ENCODE results near the gene KCNC3. TPM values are rescaled to one million over a fixed set of nuclear protein-coding genes. Genes with fewer than 3 reads are reported as not detected.

The KCNC3 gene
- total RNA-seq, 4 donors from 2014 or later, result 0.27 to 0.64 (median 0.49) TPM

DNA sequence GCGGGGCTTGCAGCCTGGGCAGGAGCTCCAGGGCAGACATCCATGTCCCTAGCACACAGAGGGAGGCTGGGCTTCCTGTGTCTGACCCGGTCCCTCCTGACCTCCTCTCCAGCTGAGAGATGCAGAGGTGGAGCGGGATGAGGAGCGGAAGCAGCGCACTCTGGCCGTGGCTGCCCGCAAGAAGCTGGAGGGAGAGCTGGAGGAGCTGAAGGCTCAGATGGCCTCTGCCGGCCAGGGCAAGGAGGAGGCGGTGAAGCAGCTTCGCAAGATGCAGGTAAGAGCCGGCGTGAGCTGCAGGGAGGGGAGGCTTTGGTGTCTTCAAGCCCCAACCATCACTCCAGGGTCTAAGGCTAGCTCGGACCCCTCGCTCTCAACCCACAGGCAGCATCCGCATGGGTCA is 38.4 kb downstream of the KCNC3 start:
- Histone ChIP-seq H3K4me3 (no peak overlapping the region), H3K4me1 (no peaks in the 10 kb centered on the region), H3K27me3 (peaks cover 13% of the 10 kb centered on the region), H3K27ac (no peak overlapping the region), H3K36me3 (peaks cover 0 to 22% (median 5%) of the 10 kb centered on the region in 4 donors), H3K9me3 (peaks cover 0 to under 1% of the 10 kb centered on the region in 2 donors)
- intact Hi-C loops (cut with DNase I; ENCODE audit: low total_unique reads) (no loop called here), in situ Hi-C loops (cut with MboI; ENCODE audit: low pct_ligation_motif_present in 1 of 4, low pct_unique_long_range_greater_than_20kb in 1 of 4, low sequenced_read_pairs in 3 of 4) (no loop called here)
- DNase-seq, result no peak
- WGBS, 2 donors (ENCODE audit: low coverage in 1 of 2), result 66 to 73% methylated on average over 5 to 15 of the region's 15 CpGs
- TF ChIP-seq, protein P1, sequence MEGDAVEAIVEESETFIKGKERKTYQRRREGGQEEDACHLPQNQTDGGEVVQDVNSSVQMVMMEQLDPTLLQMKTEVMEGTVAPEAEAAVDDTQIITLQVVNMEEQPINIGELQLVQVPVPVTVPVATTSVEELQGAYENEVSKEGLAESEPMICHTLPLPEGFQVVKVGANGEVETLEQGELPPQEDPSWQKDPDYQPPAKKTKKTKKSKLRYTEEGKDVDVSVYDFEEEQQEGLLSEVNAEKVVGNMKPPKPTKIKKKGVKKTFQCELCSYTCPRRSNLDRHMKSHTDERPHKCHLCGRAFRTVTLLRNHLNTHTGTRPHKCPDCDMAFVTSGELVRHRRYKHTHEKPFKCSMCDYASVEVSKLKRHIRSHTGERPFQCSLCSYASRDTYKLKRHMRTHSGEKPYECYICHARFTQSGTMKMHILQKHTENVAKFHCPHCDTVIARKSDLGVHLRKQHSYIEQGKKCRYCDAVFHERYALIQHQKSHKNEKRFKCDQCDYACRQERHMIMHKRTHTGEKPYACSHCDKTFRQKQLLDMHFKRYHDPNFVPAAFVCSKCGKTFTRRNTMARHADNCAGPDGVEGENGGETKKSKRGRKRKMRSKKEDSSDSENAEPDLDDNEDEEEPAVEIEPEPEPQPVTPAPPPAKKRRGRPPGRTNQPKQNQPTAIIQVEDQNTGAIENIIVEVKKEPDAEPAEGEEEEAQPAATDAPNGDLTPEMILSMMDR (IDR thresholded peaks at IDR 0.05), result no peak
- no peak for TF ChIP-seq EP300 (IDR thresholded peaks at IDR 0.05; ENCODE audit: low read depth)
- no peak for TF ChIP-seq POLR2A (IDR thresholded peaks at IDR 0.05)
- TF ChIP-seq POLR2AphosphoS5 (IDR thresholded peaks at IDR 0.05), result no peak

DNA sequence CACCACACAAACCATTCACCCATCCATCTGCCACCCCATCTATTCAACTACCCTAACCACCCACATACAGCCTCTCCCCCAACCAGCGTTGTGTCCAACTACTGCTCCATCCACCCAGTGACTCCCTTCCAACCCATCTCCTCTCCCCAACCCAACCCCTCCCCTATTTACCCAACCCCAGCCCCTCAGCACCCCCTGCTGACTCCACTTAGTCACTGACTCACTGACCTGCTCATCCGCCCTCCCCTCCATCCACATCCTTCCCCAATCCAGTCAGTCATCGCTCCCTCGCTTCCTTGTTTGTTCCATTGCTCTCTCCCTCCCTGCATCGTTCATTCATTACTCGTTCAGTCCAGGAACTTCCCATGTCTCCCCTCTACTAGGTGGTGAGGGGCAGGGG is 39.2 kb downstream of the KCNC3 start:
- no peak for DNase-seq
- Histone ChIP-seq H3K36me3 (peaks cover 0 to 29% (median 9%) of the 10 kb centered on the region in 4 donors), H3K4me1 (no peaks in the 10 kb centered on the region), H3K4me3 (no peak overlapping the region), H3K9me3 (peaks cover 0 to 8% of the 10 kb centered on the region in 2 donors), H3K27ac (no peak overlapping the region), H3K27me3 (peaks cover 13% of the 10 kb centered on the region)
- in situ Hi-C loops (cut with MboI; ENCODE audit: low pct_ligation_motif_present in 1 of 4, low pct_unique_long_range_greater_than_20kb in 1 of 4, low sequenced_read_pairs in 3 of 4) (no loop called here), intact Hi-C loops (cut with DNase I; ENCODE audit: low total_unique reads) (no loop called here)
- 40 to 74% methylated on average over 1 to 6 of the region's 6 CpGs for WGBS, 2 donors (ENCODE audit: low coverage in 1 of 2)
- TF ChIP-seq EP300 (IDR thresholded peaks at IDR 0.05; ENCODE audit: low read depth), result no peak
- TF ChIP-seq POLR2A (IDR thresholded peaks at IDR 0.05), result no peak
- no peak for TF ChIP-seq POLR2AphosphoS5 (IDR thresholded peaks at IDR 0.05)
- TF ChIP-seq, protein P1 (IDR thresholded peaks at IDR 0.05), result no peak

DNA sequence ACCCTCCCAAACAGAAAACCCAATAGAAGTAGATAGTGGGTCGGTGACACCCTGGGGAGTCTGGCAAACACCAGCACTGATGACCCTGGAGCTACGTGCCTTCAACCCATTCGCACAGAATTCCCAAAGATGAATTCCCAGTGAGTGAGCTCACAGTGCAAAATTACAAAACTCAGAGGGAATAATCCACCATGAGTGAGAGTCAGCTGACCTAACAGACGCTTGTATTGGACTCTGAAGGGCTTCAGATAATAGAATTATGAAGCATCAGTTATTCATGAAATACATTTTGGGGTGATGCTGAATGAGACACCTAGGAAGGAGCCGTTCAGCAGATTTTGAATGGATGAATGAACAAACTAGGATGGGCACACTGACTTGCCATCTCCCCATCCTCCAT is 40.2 kb downstream of the KCNC3 start:
- Histone ChIP-seq H3K9me3 (peaks cover 0 to 9% of the 10 kb centered on the region in 2 donors), H3K36me3 (peaks cover 0 to 31% (median 10%) of the 10 kb centered on the region in 4 donors), H3K4me3 (no peak overlapping the region), H3K27me3 (peaks cover 13% of the 10 kb centered on the region), H3K4me1 (no peaks in the 10 kb centered on the region), H3K27ac (no peak overlapping the region)
- WGBS, 2 donors (ENCODE audit: low coverage in 1 of 2), result 89 to 90% methylated on average over 3 to 5 of the region's 5 CpGs
- TF ChIP-seq, protein P1 (IDR thresholded peaks at IDR 0.05), result no peak
- TF ChIP-seq EP300 (IDR thresholded peaks at IDR 0.05; ENCODE audit: low read depth), result no peak
- no peak for TF ChIP-seq POLR2AphosphoS5 (IDR thresholded peaks at IDR 0.05)
- TF ChIP-seq POLR2A (IDR thresholded peaks at IDR 0.05), result no peak
- no peak for DNase-seq
- intact Hi-C loops (cut with DNase I; ENCODE audit: low total_unique reads) (no loop called here), in situ Hi-C loops (cut with MboI; ENCODE audit: low pct_ligation_motif_present in 1 of 4, low pct_unique_long_range_greater_than_20kb in 1 of 4, low sequenced_read_pairs in 3 of 4) (no loop called here)

DNA sequence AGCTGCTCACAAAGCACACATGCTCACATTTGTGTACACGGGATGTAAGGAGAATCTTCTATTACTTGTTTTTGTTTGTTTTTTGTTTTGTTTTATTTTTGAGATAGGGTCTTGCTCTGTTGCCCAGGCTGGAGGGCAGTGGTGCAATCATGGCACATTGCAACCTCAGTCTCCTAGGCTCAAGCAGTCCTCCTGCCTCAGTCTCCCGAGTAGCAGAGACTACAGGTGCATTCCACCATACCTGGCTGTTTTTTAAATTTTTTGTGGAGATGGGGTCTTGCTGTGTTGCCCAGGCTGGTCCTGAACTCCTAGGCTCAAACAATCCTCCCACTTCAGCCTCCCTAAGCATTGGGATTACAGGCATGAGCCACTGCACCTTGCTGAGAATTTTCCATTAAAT is 41.8 kb downstream of the KCNC3 start:
- H3K27ac ChIP-seq, result no peak overlapping the region
- peaks cover 0 to 31% (median 10%) of the 10 kb centered on the region in 4 donors for H3K36me3 ChIP-seq
- peaks cover 0 to 9% of the 10 kb centered on the region in 2 donors for H3K9me3 ChIP-seq
- H3K4me3 ChIP-seq, result no peak overlapping the region
- DNase-seq, result no peak
- TF ChIP-seq, protein P1 (IDR thresholded peaks at IDR 0.05), result no peak
- TF ChIP-seq POLR2AphosphoS5 (IDR thresholded peaks at IDR 0.05), result no peak
- TF ChIP-seq EP300 (IDR thresholded peaks at IDR 0.05; ENCODE audit: low read depth), result no peak
- no peak for TF ChIP-seq POLR2A (IDR thresholded peaks at IDR 0.05)
- peaks cover 8% of the 10 kb centered on the region for H3K27me3 ChIP-seq
- in situ Hi-C loops (cut with MboI; ENCODE audit: low pct_ligation_motif_present in 1 of 4, low pct_unique_long_range_greater_than_20kb in 1 of 4, low sequenced_read_pairs in 3 of 4), result no loop called here
- 90 to 91% methylated on average over 1 to 2 of the region's 2 CpGs for WGBS, 2 donors (ENCODE audit: low coverage in 1 of 2)
- intact Hi-C loops (cut with DNase I; ENCODE audit: low total_unique reads), result no loop called here
- H3K4me1 ChIP-seq, result no peaks in the 10 kb centered on the region

Data from transverse colon (tissue), 4 donors.